Myocyte (in vitro differentiated cells): ENCODE data around the gene CEP85L. TPM values are rescaled to one million over a fixed set of nuclear protein-coding genes. Genes with fewer than 3 reads are reported as not detected.

Source experiments
- DNase-seq: peaks from one replicate; pipeline ENCODE4 v3.0.0-alpha.2; 2012; ENCODE audit warnings: low read depth
- polyA plus RNA-seq: library from polyadenylated mRNA; unstranded; fragments of >200 nt; gene quantifications from one replicate; pipeline ENCODE4 v1.2.1, GENCODE V29; 2012; ENCODE audit warnings: missing spikeins
- total RNA-seq: library from RNA; depleted of rRNA; stranded (reverse); fragments of >200 nt; gene quantifications from 2 replicates; pipeline ENCODE4 v1.2.3, GENCODE V29; 2014

Gene CEP85L
- total RNA-seq: 18.6 and 18.7 TPM in 2 replicates
- polyA plus RNA-seq: 2.1 TPM

- peak; percentile 93 for DNase-seq
These were observed at the start of gene CEP85L for GRCh38 chr6:118651282-118652050. Gene CEP85L, minus strand, starts transcription at chr6:118651591. Its CDS starts 322 bp downstream, at chr6:118651269.

- DNase-seq: no peak
These were observed 49.1 kb upstream of the CEP85L start for GRCh38 chr6:118700531-118700930.

- no peak for DNase-seq
These were observed 46.2 kb upstream of the CEP85L start for GRCh38 chr6:118697554-118697953.

- DNase-seq: no peak
These were observed 44.9 kb upstream of the CEP85L start for GRCh38 chr6:118696271-118696670.

- no peak for DNase-seq
These were observed 42.2 kb upstream of the CEP85L start for GRCh38 chr6:118693562-118693961.

GRCh38 chr6:118685823-118686449 is 34.5 kb upstream of the CEP85L start:
- no peak for DNase-seq

- DNase-seq: no peak
These were observed 32.8 kb upstream of the CEP85L start for GRCh38 chr6:118683881-118684872.

GRCh38 chr6:118680452-118681095 is 29.2 kb upstream of the CEP85L start:
- no peak for DNase-seq

- no peak for DNase-seq
These were observed 28.0 kb upstream of the CEP85L start for GRCh38 chr6:118679327-118679901.

- DNase-seq: no peak
These were observed 27.5 kb upstream of the CEP85L start for GRCh38 chr6:118678866-118679265.

- DNase-seq: peak; percentile 18
These were observed 25.8 kb upstream of the CEP85L start for GRCh38 chr6:118677193-118677592.

- no peak for DNase-seq
These were observed 23.8 kb upstream of the CEP85L start for GRCh38 chr6:118675225-118675624.

- no peak for DNase-seq
These were observed 23.4 kb upstream of the CEP85L start for GRCh38 chr6:118674772-118675171.

GRCh38 chr6:118672678-118673077 is 21.3 kb upstream of the CEP85L start:
- no peak for DNase-seq

GRCh38 chr6:118669561-118669960 is 18.2 kb upstream of the CEP85L start:
- DNase-seq: peak; percentile 53

- peak; percentile 92 for DNase-seq
These were observed 17.5 kb upstream of the CEP85L start for GRCh38 chr6:118668761-118669385.

- no peak for DNase-seq
These were observed 16.6 kb upstream of the CEP85L start for GRCh38 chr6:118667988-118668387.

- DNase-seq: no peak
These were observed 13.6 kb upstream of the CEP85L start for GRCh38 chr6:118665011-118665410.

GRCh38 chr6:118663993-118664985 is 12.9 kb upstream of the CEP85L start:
- peak; percentile 51 for DNase-seq
